ENCODE measurements around the gene DESI2.

Gene DESI2

GRCh38 chr1:244755673-244756072 lies 102.7 kb downstream of the DESI2 start:
- TF ChIP-seq, protein P1, sequence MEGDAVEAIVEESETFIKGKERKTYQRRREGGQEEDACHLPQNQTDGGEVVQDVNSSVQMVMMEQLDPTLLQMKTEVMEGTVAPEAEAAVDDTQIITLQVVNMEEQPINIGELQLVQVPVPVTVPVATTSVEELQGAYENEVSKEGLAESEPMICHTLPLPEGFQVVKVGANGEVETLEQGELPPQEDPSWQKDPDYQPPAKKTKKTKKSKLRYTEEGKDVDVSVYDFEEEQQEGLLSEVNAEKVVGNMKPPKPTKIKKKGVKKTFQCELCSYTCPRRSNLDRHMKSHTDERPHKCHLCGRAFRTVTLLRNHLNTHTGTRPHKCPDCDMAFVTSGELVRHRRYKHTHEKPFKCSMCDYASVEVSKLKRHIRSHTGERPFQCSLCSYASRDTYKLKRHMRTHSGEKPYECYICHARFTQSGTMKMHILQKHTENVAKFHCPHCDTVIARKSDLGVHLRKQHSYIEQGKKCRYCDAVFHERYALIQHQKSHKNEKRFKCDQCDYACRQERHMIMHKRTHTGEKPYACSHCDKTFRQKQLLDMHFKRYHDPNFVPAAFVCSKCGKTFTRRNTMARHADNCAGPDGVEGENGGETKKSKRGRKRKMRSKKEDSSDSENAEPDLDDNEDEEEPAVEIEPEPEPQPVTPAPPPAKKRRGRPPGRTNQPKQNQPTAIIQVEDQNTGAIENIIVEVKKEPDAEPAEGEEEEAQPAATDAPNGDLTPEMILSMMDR (conservative IDR thresholded peaks at IDR 0.05): no peak
- TF ChIP-seq ZFX (IDR thresholded peaks at IDR 0.05): no peak
- no peak overlapping the region for H3K27ac ChIP-seq

GRCh38 chr1:244757091-244757939 lies 104.4 kb downstream of the DESI2 start:
- TF ChIP-seq ZFX (IDR thresholded peaks at IDR 0.05): no peak
- TF ChIP-seq, protein P1 (conservative IDR thresholded peaks at IDR 0.05): no peak
- H3K27ac ChIP-seq: no peak overlapping the region
